Small intestine (tissue), 7 donors: ENCODE measurements around the gene CNOT1. TPM values are rescaled to one million over a fixed set of nuclear protein-coding genes. Genes with fewer than 3 reads are reported as not detected.

Source experiments
- DNase-seq, 2 donors: peaks; one replicate each; pipeline versions ENCODE4 v3.0.0 to v3.0.0-alpha.2; 2013
- FAIRE-seq: peaks from 2 replicates; lab custom pipeline; 2012; peaks lifted over from hg19 to GRCh38; lab: Jason Lieb, UNC
- H3K27ac ChIP-seq, 3 donors: one replicate each; pipeline ENCODE4 v1.5.1; 2013; ENCODE audit warnings: low read length in 2 of 3, mild to moderate bottlenecking in 2 of 3, control low read depth in 1 of 3, inconsistent platforms in 1 of 3, low read depth in 1 of 3, moderate library complexity in 1 of 3
- H3K27me3 ChIP-seq, 3 donors: one replicate each; pipeline ENCODE4 v1.6.1; 2013; ENCODE audit warnings: low read length in 3 of 3, inconsistent platforms in 1 of 3; ENCODE audit not compliant: control insufficient read depth in 3 of 3, insufficient read depth in 3 of 3
- H3K36me3 ChIP-seq, 3 donors: one replicate each; pipeline ENCODE4 v1.6.1; 2013; ENCODE audit warnings: low read length in 3 of 3, inconsistent platforms in 1 of 3, low read depth in 1 of 3, mild to moderate bottlenecking in 1 of 3, moderate library complexity in 1 of 3; ENCODE audit not compliant: control insufficient read depth in 3 of 3, insufficient read depth in 2 of 3
- H3K4me1 ChIP-seq, 3 donors: one replicate each; pipeline ENCODE4 v1.6.1; 2013; ENCODE audit warnings: low read length in 2 of 3, inconsistent platforms in 1 of 3, low read depth in 1 of 3, mild to moderate bottlenecking in 1 of 3, moderate library complexity in 1 of 3; ENCODE audit not compliant: control insufficient read depth in 3 of 3, insufficient read depth in 2 of 3
- H3K4me3 ChIP-seq, 3 donors: one replicate each; pipeline ENCODE4 v1.5.1; 2013; ENCODE audit warnings: low read length in 3 of 3, control low read depth in 1 of 3, inconsistent platforms in 1 of 3, low read depth in 1 of 3, mild to moderate bottlenecking in 1 of 3, moderate library complexity in 1 of 3
- H3K9me3 ChIP-seq, 2 donors: one replicate each; pipeline ENCODE4 v1.6.1; 2013; ENCODE audit warnings: low read depth in 1 of 2, low read length in 1 of 2; ENCODE audit not compliant: control insufficient read depth in 2 of 2, insufficient read depth in 1 of 2
- WGBS, 3 donors: extraction: QIAGEN DNeasy Blood & Tissue Kit; methylation state at CpG; one replicate each; pipeline ENCODE4 v1.1.7; 2013; 5-methylcytosine and 5-hydroxymethylcytosine counted together
- polyA plus RNA-seq, 4 donors: library from polyadenylated mRNA; stranded (reverse) in 3 of 4; unstranded in 1 of 4; fragments of 200-250 nt in 3 of 4; fragments of 120-200 nt in 1 of 4; gene quantifications; one replicate each; pipeline versions ENCODE4 v1.2.1 to v1.2.3, GENCODE V29; 2013
- donor health status: healthy with polysubstance abuse.
- donor health status: control.
- donor health status: control.
- donor health status: Bipolar disorder and iron deficiency.
- donor health status: healthy.

Gene CNOT1
- polyA plus RNA-seq, 4 donors: 79.4 to 190 (median 105) TPM

DNA sequence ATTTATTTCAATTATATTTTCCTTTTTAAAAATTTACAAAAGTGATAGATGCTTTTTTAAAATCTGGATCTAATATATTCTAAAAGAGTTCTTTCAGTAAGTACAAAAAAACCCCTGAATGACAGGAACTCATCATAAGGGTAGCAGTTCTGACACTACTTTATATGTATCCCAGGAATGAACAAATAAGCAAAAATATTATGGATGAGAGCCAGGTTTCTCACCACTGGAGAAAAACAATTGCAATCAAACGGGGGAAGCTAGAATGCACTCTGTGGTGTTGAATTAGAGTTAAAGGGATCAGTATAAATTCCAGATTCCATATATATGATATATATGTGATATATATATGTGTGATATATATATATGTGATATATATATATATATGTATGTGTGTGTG, 152.8 kb downstream of the CNOT1 start:
- no peaks in the 10 kb centered on the region for H3K36me3 ChIP-seq
- no peak overlapping the region for H3K4me3 ChIP-seq
- FAIRE-seq (no peak), DNase-seq (no peak)
- H3K27ac ChIP-seq: no peak overlapping the region
- H3K9me3 ChIP-seq: no peaks in the 10 kb centered on the region
- 45 to 59% (median 56%) methylated on average over 1 of the region's 1 CpG for WGBS, 3 donors
- peaks cover 0 to 3% (median 0%) of the 10 kb centered on the region in 3 donors for H3K27me3 ChIP-seq
- H3K4me1 ChIP-seq: no peaks in the 10 kb centered on the region

DNA sequence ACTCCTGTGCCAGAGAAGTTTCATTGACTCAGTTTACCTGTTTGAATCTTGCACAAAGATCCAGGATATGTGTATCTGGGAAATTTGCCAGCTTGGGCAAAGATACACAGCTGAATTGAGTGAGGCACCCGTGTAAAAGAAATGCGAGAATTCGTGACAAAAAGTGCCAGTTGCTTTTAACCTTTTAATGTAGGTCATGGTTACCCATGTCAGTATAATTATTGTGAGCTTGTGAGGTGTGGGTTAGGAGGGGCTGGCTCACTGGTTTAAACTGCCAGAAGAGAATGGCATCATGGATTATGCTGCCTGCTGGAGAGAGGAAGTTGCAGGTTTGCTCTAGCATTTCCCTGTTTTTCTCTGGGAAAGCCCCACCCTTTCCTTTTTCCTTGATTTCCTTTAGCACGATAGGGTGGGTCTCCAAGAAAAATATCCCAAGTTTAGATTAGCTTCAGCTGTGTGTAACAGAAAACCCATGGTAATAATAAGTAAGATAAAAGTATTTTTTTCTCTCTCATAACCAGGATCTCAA, 154.5 kb downstream of the CNOT1 start:
- Histone ChIP-seq H3K9me3 (no peaks in the 10 kb centered on the region), H3K4me3 (no peak overlapping the region), H3K36me3 (no peaks in the 10 kb centered on the region), H3K4me1 (no peaks in the 10 kb centered on the region), H3K27ac (no peak overlapping the region), H3K27me3 (peaks cover 0 to 3% (median 2%) of the 10 kb centered on the region in 3 donors)
- no peak for FAIRE-seq
- 37 to 49% (median 39%) methylated on average over 4 of the region's 4 CpGs for WGBS, 3 donors
- DNase-seq: no peak

DNA sequence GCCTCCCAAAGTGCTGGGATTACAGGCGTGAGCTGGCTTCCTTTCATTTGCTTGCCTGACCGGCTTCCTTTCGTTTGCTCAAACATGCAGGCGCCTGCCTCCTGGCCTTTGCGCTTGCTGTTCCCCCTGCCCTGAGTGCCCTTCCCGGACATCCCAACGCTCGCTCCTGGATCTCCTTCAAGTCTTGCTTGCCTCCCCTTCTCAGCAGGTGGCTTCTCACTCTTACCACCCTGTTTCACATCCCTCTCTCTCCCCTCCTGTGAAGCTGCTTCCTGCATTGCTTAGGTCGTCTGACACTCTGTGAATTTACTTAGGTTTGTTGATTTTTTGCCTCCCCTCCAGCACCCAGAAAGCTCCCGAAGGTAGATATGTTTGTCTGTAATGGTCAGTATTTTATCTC, 155.3 kb downstream of the CNOT1 start:
- no peak for DNase-seq
- Histone ChIP-seq H3K9me3 (no peaks in the 10 kb centered on the region), H3K36me3 (no peaks in the 10 kb centered on the region), H3K27ac (no peak overlapping the region), H3K4me3 (no peak overlapping the region), H3K4me1 (no peaks in the 10 kb centered on the region), H3K27me3 (peaks cover 0 to 2% (median under 1%) of the 10 kb centered on the region in 3 donors)
- WGBS, 3 donors: 57 to 65% (median 60%) methylated on average over 10 of the region's 10 CpGs
- no peak for FAIRE-seq

DNA sequence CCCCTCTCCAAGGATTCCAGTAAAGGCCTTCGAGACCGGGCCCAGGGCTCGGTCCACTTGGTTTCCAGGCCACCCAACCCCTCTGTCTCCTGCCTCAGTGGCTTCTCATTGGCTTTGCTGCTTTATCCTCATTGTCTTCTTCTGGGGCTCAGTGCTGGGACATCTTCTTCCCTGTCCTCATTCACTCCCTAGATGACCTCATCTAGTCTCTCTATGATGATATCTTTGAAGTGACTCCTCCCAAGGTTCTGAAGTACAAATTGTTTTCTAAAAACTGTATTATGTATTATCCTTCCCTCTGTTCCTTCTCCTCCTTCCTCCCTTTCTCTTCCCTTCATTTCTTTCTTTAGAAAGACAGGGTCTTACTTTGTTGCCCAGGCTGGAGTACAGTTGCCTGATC, 156.8 kb downstream of the CNOT1 start:
- 82 to 92% (median 89%) methylated on average over 3 of the region's 3 CpGs for WGBS, 3 donors
- no peaks in the 10 kb centered on the region for H3K4me1 ChIP-seq
- peaks cover 0 to 8% (median under 1%) of the 10 kb centered on the region in 3 donors for H3K27me3 ChIP-seq
- H3K4me3 ChIP-seq: no peak overlapping the region
- H3K9me3 ChIP-seq: no peaks in the 10 kb centered on the region
- FAIRE-seq (no peak), DNase-seq (no peak)
- H3K36me3 ChIP-seq: no peaks in the 10 kb centered on the region
- no peak overlapping the region for H3K27ac ChIP-seq

DNA sequence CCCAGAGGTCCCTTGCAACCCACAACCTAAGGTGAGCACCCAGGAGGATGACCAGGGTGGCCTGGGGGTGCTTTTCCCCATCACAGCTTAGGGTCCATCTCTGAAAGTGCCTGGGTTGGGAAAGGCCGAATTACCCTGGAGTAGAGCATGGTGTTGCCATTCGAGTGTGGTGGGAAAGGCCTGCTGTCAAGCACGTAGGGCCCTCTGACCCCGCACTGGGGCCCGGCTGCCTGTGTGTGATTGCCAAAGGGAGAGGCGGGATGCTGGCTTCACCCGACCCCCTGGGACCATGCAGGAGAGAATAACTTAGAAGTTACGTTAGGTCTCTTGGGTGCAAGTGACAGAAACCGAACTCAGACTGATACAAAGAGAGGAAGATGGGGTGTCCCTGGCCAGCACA, 157.4 kb downstream of the CNOT1 start:
- peaks cover 0 to 14% (median 3%) of the 10 kb centered on the region in 3 donors for H3K27me3 ChIP-seq
- no peak overlapping the region for H3K27ac ChIP-seq
- no peaks in the 10 kb centered on the region for H3K36me3 ChIP-seq
- H3K9me3 ChIP-seq: no peaks in the 10 kb centered on the region
- no peaks in the 10 kb centered on the region for H3K4me1 ChIP-seq
- FAIRE-seq (no peak), DNase-seq (no peak)
- H3K4me3 ChIP-seq: no peak overlapping the region
- 88 to 89% (median 88%) methylated on average over 9 of the region's 9 CpGs for WGBS, 3 donors

DNA sequence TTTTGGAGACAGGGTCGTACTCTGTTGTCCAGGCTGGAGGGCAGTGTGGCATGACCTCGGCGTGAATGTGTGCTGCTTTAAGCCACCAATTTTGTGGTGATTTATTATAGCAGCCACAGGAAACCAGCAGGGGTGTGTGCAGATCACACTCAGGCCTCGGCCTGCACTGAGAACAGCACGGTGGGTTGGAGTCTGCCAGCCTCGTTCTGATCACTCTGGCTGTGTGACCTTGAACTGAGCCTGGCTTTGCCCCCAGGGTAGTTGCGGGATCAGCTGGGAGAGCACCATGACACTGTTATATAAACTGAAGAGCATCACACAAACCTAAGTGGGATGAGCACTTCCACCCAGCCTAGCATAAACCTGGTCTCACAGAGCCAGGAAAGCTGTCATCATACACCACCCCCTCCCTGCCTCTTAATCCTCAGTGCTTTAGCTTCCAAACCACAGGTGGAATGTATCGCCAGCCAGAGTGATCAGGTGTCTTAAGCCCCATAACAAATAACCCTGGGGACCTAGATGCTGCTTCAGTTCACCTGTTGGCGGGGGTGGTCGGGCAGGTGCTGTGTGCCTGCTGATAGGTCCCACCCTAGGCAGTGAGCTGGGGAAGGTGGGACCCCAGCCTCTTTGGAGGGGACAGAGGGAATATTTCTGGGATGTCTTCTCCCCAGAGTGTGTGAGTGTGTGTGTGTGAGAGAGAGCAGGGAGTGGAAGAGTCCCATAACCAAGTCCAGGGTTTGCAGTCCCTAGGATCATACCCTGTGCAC, 158.2 kb downstream of the CNOT1 start:
- Histone ChIP-seq H3K9me3 (no peaks in the 10 kb centered on the region), H3K4me3 (no peak overlapping the region), H3K27me3 (peaks cover 0 to 22% (median 9%) of the 10 kb centered on the region in 3 donors), H3K36me3 (no peaks in the 10 kb centered on the region), H3K27ac (no peak overlapping the region), H3K4me1 (no peaks in the 10 kb centered on the region)
- no peak for FAIRE-seq
- 49 to 62% (median 58%) methylated on average over 10 of the region's 10 CpGs for WGBS, 3 donors
- no peak for DNase-seq

Other genes with a start within 250 kb of the CNOT1 start
- 1 to 10 TPM; 1.3 to 6.7 (median 3.5) TPM for gene GINS3, start 237.4 kb downstream of the CNOT1 start, polyA plus RNA-seq
- gene NDRG4, start 129.7 kb downstream of the CNOT1 start, polyA plus RNA-seq: 10 to 100 TPM in 1 of 4 donors, 1 to 10 TPM in 2, under 1 TPM in 1; 0.67 to 19.3 (median 6.0) TPM
- gene SETD6, start 114.3 kb downstream of the CNOT1 start, polyA plus RNA-seq: 10 to 100 TPM in 1 of 4 donors, 1 to 10 TPM in 3; 7.5 to 25.6 (median 7.6) TPM
- 10 to 100 TPM in 1 of 4 donors, 1 to 10 TPM in 3; 2.7 to 22.5 (median 5.7) TPM for gene SLC38A7, start 54.9 kb upstream of the CNOT1 start, polyA plus RNA-seq
- gene GOT2, start 104.5 kb upstream of the CNOT1 start, polyA plus RNA-seq: 10 to 100 TPM; 41.9 to 78.3 (median 57.8) TPM